Endothelial cell of umbilical vein (primary cell): ENCODE measurements around the gene HMGXB4. TPM values are rescaled to one million over a fixed set of nuclear protein-coding genes. Genes with fewer than 3 reads are reported as not detected.

Source experiments
- BruUV-seq: library from RNA; stranded (reverse); fragments of 400-500 nt; replicated peaks from 2 replicates; lab custom pipeline; 2021; lab: Mats Ljungman, UMichigan
- CTCF ChIA-PET: fragments of 300-600, 350-600 bp; sonication (Branson Sonifier 250); formaldehyde crosslinking; loops from one replicate; lab custom pipeline; 2021; ENCODE audit warnings: antibody characterized with exemption, inconsistent platforms; lab: Charles Lee
- POLR2A ChIA-PET: fragments of 300-600, 350-600 bp; sonication (Branson Sonifier 250); formaldehyde crosslinking; loops from one replicate; lab custom pipeline; 2021; ENCODE audit warnings: antibody characterized with exemption, inconsistent platforms; lab: Charles Lee
- DNase-seq: peaks from one replicate; pipeline ENCODE4 v3.0.0-alpha.2; 2011; ENCODE audit warnings: low read depth, low spot score
- FAIRE-seq: peaks from 2 replicates; lab custom pipeline; 2011; peaks lifted over from hg19 to GRCh38; lab: Jason Lieb, UNC
- H2AFZ ChIP-seq: 2 replicates; pipeline ENCODE4 v1.6.0; 2012; ENCODE audit warnings: low read depth, low read length, control low read depth, inconsistent platforms
- H3K27ac ChIP-seq: 2 replicates; pipeline ENCODE4 v1.5.1; 2011; ENCODE audit warnings: low read depth, mild to moderate bottlenecking, control low read depth, low read length, moderate library complexity; ENCODE audit not compliant: insufficient read depth
- H3K27me3 ChIP-seq, 2 experiments: 2 replicates each; pipeline versions ENCODE4 v1.6.0 to v1.6.1; 2011; ENCODE audit warnings: low read length in 2 of 2, mixed read lengths in 1 of 2; ENCODE audit not compliant: control insufficient read depth in 2 of 2, insufficient read depth in 2 of 2
- H3K36me3 ChIP-seq, 2 experiments: 2 replicates in 1 of 2; 3 replicates in 1 of 2; pipeline ENCODE4 v1.5.1; 2011; ENCODE audit warnings: low read length in 2 of 2, mild to moderate bottlenecking in 1 of 2, moderate library complexity in 1 of 2; ENCODE audit not compliant: control insufficient read depth in 2 of 2, insufficient read depth in 2 of 2; ENCODE audit errors: extremely low read depth in 1 of 2
- H3K4me1 ChIP-seq: 3 replicates; pipeline ENCODE4 v1.5.1; 2011; ENCODE audit warnings: mild to moderate bottlenecking, low read length; ENCODE audit not compliant: control insufficient read depth, insufficient read depth; ENCODE audit errors: extremely low read depth
- H3K4me2 ChIP-seq: 2 replicates; pipeline ENCODE4 v1.6.1; 2011; ENCODE audit warnings: low read length, control low read depth, mixed read lengths; ENCODE audit not compliant: insufficient read depth
- H3K4me3 ChIP-seq, 3 experiments: fragments of 200-600 bp in 1 of 3; sonication (generic), shearing (Covaris generic) in 1 of 3; replicated peaks in 1 of 3; 2 replicates each; pipeline ENCODE4 v1.5.1; 2011 to 2016; ENCODE audit warnings: control low read depth in 3 of 3, low read length in 3 of 3, mild to moderate bottlenecking in 2 of 3, inconsistent platforms in 1 of 3, low read depth in 1 of 3, moderate library complexity in 1 of 3; ENCODE audit not compliant: insufficient read depth in 1 of 3
- H3K79me2 ChIP-seq: 2 replicates; pipeline ENCODE4 v1.6.0; 2012; ENCODE audit warnings: low read length, inconsistent platforms; ENCODE audit not compliant: control insufficient read depth, insufficient read depth
- H3K9ac ChIP-seq: replicated peaks from 2 replicates; pipeline ENCODE3; 2011; ENCODE audit warnings: low read length, control low read depth; ENCODE audit not compliant: insufficient read depth; ENCODE audit errors: extremely low read depth
- H3K9me1 ChIP-seq: replicated peaks from 3 replicates; pipeline ENCODE4 v1.6.0; 2011; ENCODE audit warnings: mild to moderate bottlenecking, low read length; ENCODE audit not compliant: control insufficient read depth, insufficient read depth; ENCODE audit errors: extremely low read depth
- H3K9me3 ChIP-seq: replicated peaks from 2 replicates; pipeline ENCODE4 v1.5.1; 2012; ENCODE audit warnings: low read length, inconsistent platforms; ENCODE audit not compliant: control insufficient read depth, insufficient read depth
- H4K20me1 ChIP-seq: replicated peaks from 2 replicates; pipeline ENCODE3; 2011; ENCODE audit warnings: mild to moderate bottlenecking, low read length; ENCODE audit not compliant: control insufficient read depth, insufficient read depth; ENCODE audit errors: extremely low read depth
- EZH2 ChIP-seq: IDR thresholded peaks from 2 replicates; pipeline ENCODE4 v1.6.1; 2012; ENCODE audit warnings: borderline replicate concordance, low read depth, mild to moderate bottlenecking, moderate library complexity, low read length, inconsistent platforms; ENCODE audit not compliant: severe bottlenecking
- GATA2 ChIP-seq: IDR thresholded peaks from 2 replicates; pipeline ENCODE4 v1.7.0; 2011; ENCODE audit warnings: low read depth, mild to moderate bottlenecking, moderate library complexity, mixed read lengths, low read length; ENCODE audit not compliant: insufficient read length, insufficient read depth
- JUN ChIP-seq: IDR thresholded peaks from 2 replicates; pipeline ENCODE4 v1.6.1; 2011; ENCODE audit warnings: borderline replicate concordance, low read depth; ENCODE audit not compliant: insufficient read length, insufficient read depth
- POLR2A ChIP-seq: IDR thresholded peaks from 2 replicates; pipeline ENCODE4 v1.6.1; 2012; ENCODE audit warnings: low read depth, mild to moderate bottlenecking, control low read depth, low read length
- POLR2AphosphoS5 ChIP-seq: IDR thresholded peaks from 2 replicates; pipeline ENCODE4 v1.6.1; 2012; ENCODE audit warnings: low read depth, mild to moderate bottlenecking, control low read depth, low read length, moderate library complexity; ENCODE audit not compliant: insufficient read depth
- dilution Hi-C: fragments of 300-500 bp; cut with MboI; formaldehyde crosslinking; loops from one replicate; pipeline ENCODE4 v1.15.0; 2019; ENCODE audit warnings: low sequenced_read_pairs; ENCODE audit not compliant: extremely low pct_ligation_motif_present
- intact Hi-C: fragments of 100-400 bp; cut with micrococcal nuclease; formaldehyde crosslinking; loops from one replicate; pipeline ENCODE4 v1.10.0; 2022
- polyA plus RNA-seq, 4 experiments: library from polyadenylated mRNA; depleted of rRNA in 3 of 4; stranded (reverse) in 3 of 4; unstranded in 1 of 4; fragments of >200 nt; gene quantifications; 2 replicates each; pipeline versions ENCODE4 v1.2.1 to v1.2.3, GENCODE V29; 2011 to 2012; ENCODE audit warnings: missing spikeins in 1 of 4
- total RNA-seq: library from RNA; stranded (reverse); gene quantifications from 2 replicates; pipeline ENCODE4 v1.2.3, GENCODE V29; 2021
- TF ChIP-seq, protein P1 (sequence below): IDR thresholded peaks from 2 replicates; pipeline ENCODE4 v1.6.1; 2011; ENCODE audit not compliant: insufficient read depth, insufficient read length

The HMGXB4 gene
- total and polyA plus RNA-seq, 2 donors (not counting 3 experiments of a cell fraction or from before 2014, with no cell fraction given): 12.2 to 30.5 TPM

GRCh38 chr22:35217527-35217926, 39.8 kb upstream of the HMGXB4 start:
- CTCF ChIA-PET: interaction anchor here (1.5 kb wide), 1 partner anchor 14 kb away, joined by 10 read pairs; no protein-coding TSS in a partner anchor
- no peaks in the 10 kb centered on the region for H3K27me3 ChIP-seq
- H3K27ac ChIP-seq: no peak overlapping the region
- DNase-seq (no peak), FAIRE-seq (no peak)
- H3K79me2 ChIP-seq: no peaks in the 10 kb centered on the region
- H2AFZ ChIP-seq: no peak overlapping the region
- no peak overlapping the region for H3K9ac ChIP-seq
- intact Hi-C loops (no loop called here), dilution Hi-C loops (no loop called here)
- POLR2A ChIA-PET: no interaction called here
- no peaks in the 10 kb centered on the region for H3K36me3 ChIP-seq
- no peaks in the 10 kb centered on the region for H3K4me1 ChIP-seq
- no peaks in the 10 kb centered on the region for H3K9me3 ChIP-seq
- no peaks in the 10 kb centered on the region for H4K20me1 ChIP-seq
- H3K9me1 ChIP-seq: no peaks in the 10 kb centered on the region
- BruUV-seq: no TSS peak
- H3K4me2 ChIP-seq: no peak overlapping the region
- no peak overlapping the region for H3K4me3 ChIP-seq
- TF ChIP-seq GATA2 (no peak), JUN (no peak), EZH2 (no peak), POLR2A (no peak)

DNA sequence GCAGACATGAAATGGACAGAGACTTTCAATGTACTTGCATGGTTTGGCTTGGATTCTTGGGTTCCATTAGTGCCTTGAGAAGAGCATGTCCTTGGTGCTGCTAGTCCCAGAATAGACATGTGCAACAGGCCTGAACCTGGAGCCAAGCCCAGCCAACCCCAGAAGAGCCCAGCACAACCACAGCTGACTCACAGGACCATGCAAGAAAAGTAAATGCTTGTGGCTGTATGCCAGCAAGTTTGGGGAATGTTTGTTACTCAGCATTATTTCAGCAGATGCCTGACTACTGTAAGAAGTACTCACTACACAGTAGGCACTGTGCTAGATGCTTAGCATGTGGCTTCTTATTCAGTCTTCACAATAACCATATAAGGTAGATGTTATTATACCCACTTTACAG, 39.2 kb upstream of the HMGXB4 start:
- Histone ChIP-seq H3K27ac (no peak overlapping the region), H3K36me3 (no peaks in the 10 kb centered on the region), H3K9ac (no peak overlapping the region), H3K4me1 (no peaks in the 10 kb centered on the region), H3K27me3 (no peaks in the 10 kb centered on the region), H3K4me2 (no peak overlapping the region), H3K4me3 (no peak overlapping the region), H3K79me2 (no peaks in the 10 kb centered on the region), H2AFZ (no peak overlapping the region), H3K9me1 (no peaks in the 10 kb centered on the region), H3K9me3 (no peaks in the 10 kb centered on the region), H4K20me1 (no peaks in the 10 kb centered on the region)
- no TSS peak for BruUV-seq
- no peak for DNase-seq
- no peak for FAIRE-seq
- CTCF ChIA-PET: interaction anchor here (1.1 kb wide), 1 partner anchor 13 kb away, joined by 3 read pairs; no protein-coding TSS in a partner anchor
- dilution Hi-C loops: no loop called here
- POLR2A ChIA-PET: no interaction called here
- TF ChIP-seq, protein P1, sequence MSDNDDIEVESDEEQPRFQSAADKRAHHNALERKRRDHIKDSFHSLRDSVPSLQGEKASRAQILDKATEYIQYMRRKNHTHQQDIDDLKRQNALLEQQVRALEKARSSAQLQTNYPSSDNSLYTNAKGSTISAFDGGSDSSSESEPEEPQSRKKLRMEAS: no peak
- TF ChIP-seq JUN (no peak), POLR2AphosphoS5 (no peak)
- intact Hi-C loops: no loop called here
